ENCODE measurements around the gene TMPRSS13.
"Not testable (repeated sequence)": the region's sequence is repeated elsewhere in the genome, so short reads cannot be mapped to it uniquely, and the experiment has no call there.

The TMPRSS13 gene

DNA sequence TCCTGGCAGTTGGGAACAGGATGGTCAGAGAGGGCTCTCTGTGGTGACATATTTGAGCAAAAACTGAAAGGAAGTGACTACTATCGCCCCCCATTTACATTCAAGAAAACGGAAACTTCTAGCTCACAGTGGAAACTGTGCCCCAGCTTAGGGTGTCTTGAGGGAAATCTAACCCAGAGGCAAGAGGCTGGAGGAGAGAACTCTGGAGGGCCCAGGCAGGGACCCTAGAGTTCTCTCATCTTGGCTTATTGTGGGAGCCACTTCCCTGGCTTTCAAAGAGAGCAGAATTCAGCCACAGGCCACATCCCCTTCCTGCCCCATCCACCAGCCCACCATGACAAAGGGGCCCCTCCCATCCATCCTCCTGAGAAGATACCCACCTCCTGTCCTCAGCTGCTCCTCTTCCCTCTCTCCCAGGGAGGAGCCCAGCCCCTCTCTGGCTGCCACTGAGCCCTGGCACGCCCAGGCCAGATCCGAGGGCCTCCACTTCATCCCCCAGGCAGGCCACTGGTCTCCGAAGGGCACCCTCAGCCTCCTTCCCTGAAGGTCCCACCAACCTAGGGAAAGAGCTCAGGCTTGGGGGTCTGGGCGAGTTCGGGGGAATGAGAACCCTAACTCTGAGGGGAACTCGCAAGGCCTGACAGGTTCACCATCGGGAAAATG is 1.6 kb upstream of the TMPRSS13 start:
- DNase-seq (ENCODE audit: low spot score): peak; percentile 30

DNA sequence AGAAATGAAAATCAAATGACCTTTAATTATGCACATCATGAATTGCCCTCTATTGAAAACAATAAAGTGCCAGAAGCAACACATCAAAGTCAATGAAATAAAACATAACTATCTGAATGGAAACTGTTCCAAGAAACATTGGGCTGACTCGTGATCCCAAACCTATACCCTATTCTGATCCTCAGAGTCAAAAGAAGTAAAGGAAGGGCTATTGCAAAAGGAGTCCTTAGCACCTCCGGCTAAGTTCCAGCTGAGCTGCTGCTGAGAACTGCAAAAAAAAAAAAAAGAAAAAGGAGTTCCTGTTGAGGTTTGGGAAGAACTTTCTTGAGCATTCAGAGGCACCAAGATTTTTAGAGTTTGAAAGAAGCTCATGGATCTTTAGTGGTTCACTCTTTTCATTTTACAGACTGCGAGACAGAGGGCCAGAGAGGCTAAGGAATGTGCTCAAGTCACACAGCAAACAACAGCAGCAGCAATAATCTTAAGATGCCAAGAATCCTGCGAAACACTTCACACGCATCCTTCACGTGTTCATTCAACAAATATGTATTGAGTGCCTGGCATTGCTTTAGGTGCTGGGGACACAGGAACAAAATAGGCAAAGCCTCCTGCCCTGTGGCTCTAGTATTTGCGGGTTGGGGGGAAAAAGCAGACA is 841 bp upstream of the TMPRSS13 start:
- no peak for DNase-seq (ENCODE audit: low spot score)

DNA sequence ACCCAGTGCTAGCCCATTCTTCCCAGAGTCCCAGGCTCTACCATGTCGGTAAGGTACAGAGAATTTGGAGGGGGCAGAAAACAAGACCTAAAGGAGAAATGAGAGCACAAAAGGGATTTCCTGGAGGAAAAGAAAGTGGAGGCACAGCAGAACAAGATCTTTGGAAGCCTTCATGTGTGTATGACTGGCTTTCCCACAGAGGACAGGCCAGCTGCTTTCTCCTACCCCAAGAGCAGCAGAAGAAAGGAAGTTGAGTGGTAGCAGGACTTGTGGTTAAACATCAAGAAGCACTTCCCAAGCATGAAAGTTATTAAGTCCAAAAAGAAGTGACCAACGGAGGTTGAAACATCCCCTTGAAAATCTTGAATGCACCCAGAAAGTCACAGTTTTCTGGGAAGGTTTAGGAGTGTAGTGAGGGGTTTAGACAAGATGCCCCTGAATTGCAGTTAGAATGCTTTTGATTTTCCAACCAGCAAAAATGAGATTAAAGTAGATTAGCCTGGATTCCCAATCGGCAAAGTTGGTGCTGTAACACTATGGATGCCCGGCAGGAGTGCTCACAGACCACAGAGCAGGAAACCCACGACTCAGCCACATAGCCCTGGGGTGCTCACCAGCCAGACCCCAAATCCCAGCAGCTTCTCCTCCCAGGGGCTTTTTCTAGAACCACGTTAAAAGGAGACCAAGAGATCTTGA is 608 bp downstream of the TMPRSS13 start:
- DNase-seq (ENCODE audit: low spot score): no peak

- no peak for DNase-seq (ENCODE audit: low spot score)
Measured at GRCh38 chr11:117927926-117928325, 1.3 kb downstream of the TMPRSS13 start.

DNA sequence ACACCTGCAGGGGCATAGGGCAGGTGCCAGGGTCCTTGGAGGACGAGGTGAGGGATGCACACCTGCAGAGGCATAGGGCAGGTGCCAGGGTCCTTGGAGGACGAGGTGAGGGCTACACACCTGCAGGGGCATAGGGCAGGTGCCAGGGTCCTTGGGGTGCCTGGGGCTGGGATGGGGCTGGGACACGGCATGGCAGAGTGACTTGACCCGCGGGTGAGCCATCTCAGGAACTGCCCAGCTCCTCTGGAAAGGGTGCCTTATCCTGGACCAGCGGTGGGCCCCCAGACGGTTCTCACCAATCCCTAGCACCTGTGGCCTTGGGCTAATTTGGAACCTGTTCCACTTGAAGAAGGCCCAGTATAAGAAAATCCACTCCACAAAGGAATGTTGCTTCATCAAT is 3.0 kb downstream of the TMPRSS13 start:
- not testable (repeated sequence) for DNase-seq (ENCODE audit: low spot score)

DNA sequence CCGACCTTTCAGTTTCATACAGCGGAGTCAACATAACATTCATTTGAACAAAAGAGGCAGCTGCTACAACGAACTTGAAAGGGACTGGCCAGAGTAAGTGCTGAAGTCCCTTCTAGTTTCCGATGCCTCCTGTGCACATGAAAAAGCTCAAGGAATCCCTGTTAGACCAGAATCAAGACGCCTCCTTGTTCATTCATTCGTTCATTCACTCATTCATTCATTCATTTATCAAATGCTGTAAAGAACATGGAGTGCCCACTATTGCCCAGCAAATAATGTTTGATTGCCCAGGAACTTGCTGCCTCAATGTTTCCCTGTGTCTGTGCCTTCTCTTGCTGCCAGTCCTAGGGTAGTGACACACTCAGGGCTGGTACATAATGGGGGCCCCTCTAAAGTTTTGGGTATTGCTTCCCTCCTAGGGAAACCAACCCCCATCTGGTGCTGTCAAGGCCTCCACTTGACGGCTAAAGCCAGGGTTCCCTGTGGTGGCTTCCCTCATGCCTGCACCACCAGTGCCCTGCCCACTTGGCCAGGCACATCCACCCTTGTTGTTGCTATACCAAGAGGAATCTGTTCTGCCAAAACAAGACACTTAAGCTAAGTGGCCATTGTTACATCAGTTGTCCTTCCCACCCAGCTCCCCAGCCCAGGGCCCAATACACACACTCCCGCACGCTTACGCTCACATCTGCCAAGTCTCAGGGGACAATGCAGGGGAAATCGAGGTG is 3.8 kb downstream of the TMPRSS13 start:
- no peak for DNase-seq (ENCODE audit: low spot score)

GRCh38 chr11:117924631-117925170 is 4.5 kb downstream of the TMPRSS13 start:
- DNase-seq (ENCODE audit: low spot score): no peak

DNA sequence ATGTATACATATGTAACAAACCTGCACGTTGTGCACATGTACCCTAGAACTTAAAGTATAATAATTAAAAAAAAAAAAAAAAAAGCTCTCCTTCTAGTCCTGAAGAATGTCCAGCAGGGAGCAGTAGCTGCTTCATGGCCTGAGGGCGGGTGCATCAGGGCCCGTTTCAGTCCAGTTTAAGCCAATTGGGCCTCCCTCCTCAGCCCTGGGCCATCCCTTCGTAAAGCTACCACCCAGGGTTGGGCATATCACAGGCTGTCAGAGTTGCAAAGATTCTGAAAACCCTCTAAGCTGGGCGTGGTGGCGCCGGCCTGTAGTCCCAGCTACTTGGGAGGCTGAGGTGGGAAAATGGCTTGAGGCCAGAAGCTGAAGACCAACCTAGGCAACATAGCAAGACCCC is 5.4 kb downstream of the TMPRSS13 start:
- no peak for DNase-seq (ENCODE audit: low spot score)

DNA sequence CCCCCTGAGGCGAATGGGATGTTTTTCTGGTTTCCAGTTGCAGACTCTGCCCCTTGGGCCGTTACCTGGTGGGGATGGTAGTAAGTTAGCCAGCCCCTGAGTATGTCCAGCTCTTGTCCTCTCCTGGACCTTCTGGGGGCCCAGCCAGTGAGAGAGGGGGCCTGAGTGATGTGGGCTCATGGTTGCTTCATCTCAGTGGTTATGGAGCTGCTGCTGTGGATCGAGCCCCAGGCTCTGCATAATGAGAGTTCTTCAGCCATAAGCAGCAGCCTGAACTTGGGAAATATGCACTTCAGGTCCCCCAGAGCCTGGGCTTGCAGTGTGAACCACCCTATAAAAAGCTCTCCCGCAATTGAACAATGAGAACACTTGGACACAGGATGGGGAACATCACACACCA is 5.9 kb downstream of the TMPRSS13 start:
- no peak for DNase-seq (ENCODE audit: low spot score)

- DNase-seq (ENCODE audit: low spot score): no peak
Measured at GRCh38 chr11:117921893-117922292, 7.3 kb downstream of the TMPRSS13 start.

DNA sequence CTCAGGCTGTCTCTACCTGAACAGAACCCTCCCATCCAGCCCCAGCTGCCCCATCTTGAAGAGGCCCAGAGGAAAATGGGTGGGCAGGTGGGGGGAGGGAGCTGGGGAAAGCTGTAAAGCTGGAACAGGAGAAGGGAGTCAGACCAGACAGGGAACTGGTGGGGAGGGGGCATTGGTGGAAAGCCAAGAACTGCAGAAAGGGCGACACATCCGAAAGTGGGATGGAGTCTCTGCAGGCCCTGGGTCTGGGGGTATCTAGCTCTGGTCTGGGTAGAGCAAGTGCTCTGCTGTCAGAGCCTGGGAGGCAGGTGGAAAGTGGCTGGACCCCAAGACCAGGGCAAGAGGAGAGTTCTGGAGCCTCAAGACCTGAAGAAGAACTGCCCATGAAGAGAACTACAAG is 7.7 kb downstream of the TMPRSS13 start:
- DNase-seq (ENCODE audit: low spot score): no peak

DNA sequence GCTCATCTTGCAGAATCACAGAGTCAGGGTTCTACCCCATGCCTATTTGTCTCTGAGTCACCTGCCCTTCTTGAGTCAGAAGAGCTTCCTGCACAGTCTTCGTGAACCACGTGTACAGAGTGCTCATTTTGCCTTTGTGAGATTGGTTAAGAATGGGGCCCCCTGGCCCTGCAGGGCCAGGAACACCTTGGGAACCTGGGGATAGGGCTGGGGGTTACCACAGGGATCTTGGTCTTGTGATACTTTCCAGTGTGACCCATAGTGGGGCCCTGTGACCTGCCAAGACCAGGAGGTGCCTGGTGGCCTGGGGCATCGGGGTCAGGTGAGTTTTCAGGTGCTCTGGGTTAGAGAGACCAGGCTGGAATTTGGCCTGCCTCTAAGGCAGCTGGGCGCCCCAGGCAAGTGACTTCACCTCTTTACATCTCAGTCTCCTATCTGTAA is 9.4 kb downstream of the TMPRSS13 start:
- no peak for DNase-seq (ENCODE audit: low spot score)

DNA sequence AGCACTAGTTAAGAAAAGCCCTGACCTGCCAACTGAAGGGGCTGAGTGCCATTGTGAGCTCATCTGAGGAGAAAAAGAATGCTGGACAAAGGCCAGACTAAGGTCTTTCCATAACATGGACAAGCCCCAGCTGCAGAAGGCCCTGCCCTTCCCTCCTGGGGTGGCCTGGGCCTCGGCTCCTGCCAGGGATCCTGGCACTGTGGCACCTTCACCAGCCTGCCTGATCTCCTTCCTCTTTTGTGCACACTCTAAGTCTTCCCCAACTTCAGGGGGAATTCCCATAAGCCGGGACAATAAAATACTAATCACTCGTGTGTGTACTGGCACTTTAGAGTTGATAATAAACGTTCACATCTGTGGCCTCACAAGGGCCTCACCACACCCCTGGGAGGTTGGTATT is 9.9 kb downstream of the TMPRSS13 start:
- peak; percentile 28 for DNase-seq (ENCODE audit: low spot score)

- DNase-seq (ENCODE audit: low spot score): no peak
Measured at GRCh38 chr11:117918366-117919255, 10.6 kb downstream of the TMPRSS13 start.

DNA sequence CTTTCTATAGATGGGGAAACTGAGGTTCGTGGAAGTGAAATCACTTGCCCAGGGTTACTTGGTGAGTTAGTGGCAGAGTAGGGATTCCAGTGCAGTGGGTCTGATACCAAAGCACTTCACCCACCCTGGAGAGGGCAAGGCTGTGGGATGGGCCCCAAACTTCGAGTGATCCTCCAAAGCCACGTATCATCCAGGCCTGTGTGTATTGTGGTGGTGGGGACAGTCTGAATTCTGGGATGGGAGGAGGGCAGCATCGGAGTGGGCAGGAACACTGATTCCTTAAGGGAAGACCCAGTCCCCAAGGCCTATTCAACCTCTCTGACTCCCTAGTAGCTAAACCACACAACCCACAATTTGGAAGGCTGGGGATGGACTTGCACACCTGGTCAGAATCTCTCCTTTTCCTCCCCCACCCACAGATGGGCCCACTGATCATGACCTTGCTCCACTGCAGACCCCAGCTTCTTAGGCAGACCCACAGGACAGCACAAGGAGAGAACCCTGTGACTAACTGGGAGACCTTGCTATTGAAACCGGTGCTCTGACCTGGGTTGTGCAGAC is 11.5 kb downstream of the TMPRSS13 start:
- no peak for DNase-seq (ENCODE audit: low spot score)

DNA sequence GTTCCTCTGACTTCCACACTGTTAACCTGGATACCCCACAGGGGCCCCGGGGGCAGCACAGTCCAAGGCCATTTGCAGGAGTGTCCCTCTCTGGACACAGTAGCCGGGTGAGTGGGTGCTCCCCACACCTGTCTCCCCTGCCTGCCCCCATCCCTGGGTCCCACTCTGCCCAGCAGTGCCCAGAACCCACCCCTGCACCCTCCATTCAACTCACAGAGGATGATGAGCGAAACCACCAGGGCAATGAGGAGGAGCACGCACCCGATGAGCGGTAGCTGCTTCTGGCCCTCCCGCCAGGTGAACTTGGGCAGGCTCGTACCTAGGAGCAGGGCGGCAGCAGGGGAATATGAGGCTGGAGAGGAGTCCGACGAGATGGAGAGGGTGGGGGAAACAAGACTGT is 12.2 kb downstream of the TMPRSS13 start:
- DNase-seq (ENCODE audit: low spot score): no peak

- DNase-seq (ENCODE audit: low spot score): no peak
Measured at GRCh38 chr11:117915672-117916235, 13.4 kb downstream of the TMPRSS13 start.

DNA sequence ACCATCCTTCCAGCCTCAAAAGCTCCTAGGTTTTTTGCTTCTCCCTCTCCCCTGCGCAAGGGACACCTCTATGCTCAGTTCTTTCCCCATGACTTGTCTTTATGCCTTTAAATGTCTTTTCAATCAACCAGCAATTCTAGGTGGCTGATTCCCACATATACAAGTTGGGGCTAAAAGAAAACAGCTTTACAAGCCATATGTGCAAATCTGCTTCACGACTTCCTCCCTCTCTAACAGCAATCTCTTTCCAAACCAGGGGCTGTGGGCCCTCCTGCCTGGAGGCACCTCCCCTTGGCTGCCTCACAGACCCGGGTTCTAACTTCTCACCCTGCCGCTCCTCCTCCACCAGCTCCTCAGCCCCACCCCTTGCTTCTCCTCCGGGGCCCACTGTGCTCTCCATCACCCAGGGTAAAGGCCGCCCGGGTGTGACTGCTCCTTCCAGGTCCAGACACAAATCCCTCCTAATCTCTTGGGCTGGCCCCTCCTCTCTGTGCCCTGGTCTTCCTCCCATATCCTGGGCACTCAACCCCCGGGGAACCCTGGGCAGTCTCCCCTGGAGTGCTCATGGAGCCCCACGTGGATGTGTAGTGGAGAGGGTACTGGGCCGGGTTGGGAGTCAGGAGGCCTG is 14.1 kb downstream of the TMPRSS13 start:
- no peak for DNase-seq (ENCODE audit: low spot score)

- DNase-seq (ENCODE audit: low spot score): no peak
Measured at GRCh38 chr11:117914398-117914761, 14.8 kb downstream of the TMPRSS13 start.

DNA sequence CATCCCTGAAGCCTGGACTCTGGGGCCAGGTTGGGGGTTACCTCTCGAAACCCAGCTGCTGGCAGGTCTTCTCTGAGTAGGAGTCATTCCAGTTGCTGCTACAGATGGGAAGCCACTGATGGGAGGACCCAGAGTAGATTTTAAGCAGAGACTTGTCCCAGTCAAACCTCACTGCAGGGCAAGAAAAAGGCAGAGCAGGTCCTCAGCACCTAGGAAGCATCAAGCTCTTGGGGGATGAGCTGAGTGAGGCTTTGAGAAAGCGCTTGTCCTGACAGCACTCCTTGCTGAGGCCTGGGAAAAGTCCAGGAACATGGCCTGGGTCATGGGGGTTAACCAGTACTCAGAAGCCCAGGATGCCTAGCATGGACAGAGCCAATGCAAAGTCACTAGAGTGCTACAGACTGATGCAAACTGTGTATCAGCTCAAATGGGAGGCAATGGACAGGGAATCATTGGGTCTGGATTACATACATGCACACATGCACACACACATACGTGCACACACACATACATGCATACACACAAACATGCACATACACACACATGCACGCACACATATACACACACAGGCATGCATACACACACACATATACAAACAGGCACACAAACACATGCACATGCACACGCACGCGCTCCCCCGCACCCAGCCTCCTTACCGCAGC is 15.3 kb downstream of the TMPRSS13 start:
- no peak for DNase-seq (ENCODE audit: low spot score)
